ENCODE results near the gene NFXL1. TPM values are rescaled to one million over a fixed set of nuclear protein-coding genes. Genes with fewer than 3 reads are reported as not detected.

NFXL1 gene
- polyA plus RNA-seq, 1 donor (not counting 4 experiments of a cell fraction or from before 2014, with no cell fraction given): 16.5 TPM

DNA sequence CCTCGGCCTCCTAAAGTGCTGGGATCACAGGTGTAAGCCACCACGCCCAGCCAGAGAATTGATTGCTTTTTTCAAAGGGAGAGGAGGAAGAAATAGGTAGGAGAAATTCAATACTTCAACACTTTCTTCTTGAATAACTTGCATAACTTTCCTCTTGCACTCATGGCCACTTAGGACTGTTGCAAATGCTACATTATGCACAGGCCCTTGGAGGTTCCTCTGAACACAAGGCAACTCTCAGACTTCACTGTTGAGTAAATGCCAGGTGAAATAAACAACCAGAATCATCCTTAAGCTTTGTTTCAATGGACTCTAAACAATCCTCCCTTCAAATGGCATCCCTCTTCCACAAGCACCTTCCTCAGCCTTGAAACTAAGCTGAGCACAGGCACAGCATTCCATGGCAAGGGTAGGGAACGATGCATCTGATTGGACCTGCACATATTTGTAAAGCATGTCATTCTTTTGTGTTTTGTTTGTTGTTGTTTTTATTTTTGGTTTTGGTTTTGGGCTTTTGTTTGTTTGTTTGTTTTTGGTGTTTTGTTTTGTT, 104.7 kb downstream of the NFXL1 start:
- H3K9me3 ChIP-seq (ENCODE audit: control insufficient read depth, low read depth, low read length): no peaks in the 10 kb centered on the region
- H3K27me3 ChIP-seq (ENCODE audit: control insufficient read depth, extremely low read depth, insufficient read depth, low read length): no peaks in the 10 kb centered on the region
- H3K9ac ChIP-seq (ENCODE audit: control insufficient read depth, extremely low read depth, insufficient read depth, low read length): no peak overlapping the region
- DNase-seq (ENCODE audit: low read depth, low spot score) (no peak), FAIRE-seq (no peak)
- no peak for TF ChIP-seq EZH2 (IDR thresholded peaks at IDR 0.05; ENCODE audit: low read length)
- TF ChIP-seq, protein P1, sequence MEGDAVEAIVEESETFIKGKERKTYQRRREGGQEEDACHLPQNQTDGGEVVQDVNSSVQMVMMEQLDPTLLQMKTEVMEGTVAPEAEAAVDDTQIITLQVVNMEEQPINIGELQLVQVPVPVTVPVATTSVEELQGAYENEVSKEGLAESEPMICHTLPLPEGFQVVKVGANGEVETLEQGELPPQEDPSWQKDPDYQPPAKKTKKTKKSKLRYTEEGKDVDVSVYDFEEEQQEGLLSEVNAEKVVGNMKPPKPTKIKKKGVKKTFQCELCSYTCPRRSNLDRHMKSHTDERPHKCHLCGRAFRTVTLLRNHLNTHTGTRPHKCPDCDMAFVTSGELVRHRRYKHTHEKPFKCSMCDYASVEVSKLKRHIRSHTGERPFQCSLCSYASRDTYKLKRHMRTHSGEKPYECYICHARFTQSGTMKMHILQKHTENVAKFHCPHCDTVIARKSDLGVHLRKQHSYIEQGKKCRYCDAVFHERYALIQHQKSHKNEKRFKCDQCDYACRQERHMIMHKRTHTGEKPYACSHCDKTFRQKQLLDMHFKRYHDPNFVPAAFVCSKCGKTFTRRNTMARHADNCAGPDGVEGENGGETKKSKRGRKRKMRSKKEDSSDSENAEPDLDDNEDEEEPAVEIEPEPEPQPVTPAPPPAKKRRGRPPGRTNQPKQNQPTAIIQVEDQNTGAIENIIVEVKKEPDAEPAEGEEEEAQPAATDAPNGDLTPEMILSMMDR (optimal IDR thresholded peaks at IDR 0.05 in 1 of 3, IDR thresholded peaks at IDR 0.05 in 1 of 3, conservative IDR thresholded peaks at IDR 0.05 in 1 of 3; ENCODE audit: extremely low read depth in 1 of 3, insufficient read depth in 2 of 3, low read length in 3 of 3): no peak
- no peak overlapping the region for H3K4me3 ChIP-seq (ENCODE audit: control insufficient read depth in 2 of 3, extremely low read depth in 1 of 3, insufficient read depth in 2 of 3, low read depth in 1 of 3, low read length in 3 of 3)
- H3K4me1 ChIP-seq (ENCODE audit: control insufficient read depth, extremely low read depth, insufficient read depth, low read length): no peaks in the 10 kb centered on the region
- no peaks in the 10 kb centered on the region for H3K36me3 ChIP-seq (ENCODE audit: control insufficient read depth in 2 of 2, extremely low read depth in 1 of 2, insufficient read depth in 2 of 2, low read length in 2 of 2)
- no peak overlapping the region for H3K27ac ChIP-seq (ENCODE audit: control insufficient read depth, insufficient read depth, low read length)
- dilution Hi-C loops (cut with MboI; ENCODE audit: extremely low pct_ligation_motif_present, low sequenced_read_pairs): no loop called here
- H3K4me2 ChIP-seq (ENCODE audit: control insufficient read depth, extremely low read depth, insufficient read depth, low read depth, low read length): no peak overlapping the region
- no peak overlapping the region for H2AFZ ChIP-seq (ENCODE audit: control insufficient read depth, low read length)
- H3K9me1 ChIP-seq (ENCODE audit: control insufficient read depth, extremely low read depth, insufficient read depth, low read length): no peaks in the 10 kb centered on the region
- no peaks in the 10 kb centered on the region for H4K20me1 ChIP-seq (ENCODE audit: control insufficient read depth, extremely low read depth, insufficient read depth, low read length)
- H3K79me2 ChIP-seq (ENCODE audit: control insufficient read depth, insufficient read depth, low read length): no peaks in the 10 kb centered on the region

- H2AFZ ChIP-seq (ENCODE audit: control insufficient read depth, low read length): no peak overlapping the region
- H3K36me3 ChIP-seq (ENCODE audit: control insufficient read depth in 2 of 2, extremely low read depth in 1 of 2, insufficient read depth in 2 of 2, low read length in 2 of 2): no peaks in the 10 kb centered on the region
- FAIRE-seq (no peak), DNase-seq (ENCODE audit: low read depth, low spot score) (no peak)
- no peaks in the 10 kb centered on the region for H3K4me1 ChIP-seq (ENCODE audit: control insufficient read depth, extremely low read depth, insufficient read depth, low read length)
- no peaks in the 10 kb centered on the region for H4K20me1 ChIP-seq (ENCODE audit: control insufficient read depth, extremely low read depth, insufficient read depth, low read length)
- no peaks in the 10 kb centered on the region for H3K79me2 ChIP-seq (ENCODE audit: control insufficient read depth, insufficient read depth, low read length)
- H3K9me1 ChIP-seq (ENCODE audit: control insufficient read depth, extremely low read depth, insufficient read depth, low read length): no peaks in the 10 kb centered on the region
- H3K27me3 ChIP-seq (ENCODE audit: control insufficient read depth, extremely low read depth, insufficient read depth, low read length): no peaks in the 10 kb centered on the region
- no peak for TF ChIP-seq EZH2 (IDR thresholded peaks at IDR 0.05; ENCODE audit: low read length)
- TF ChIP-seq, protein P1 (optimal IDR thresholded peaks at IDR 0.05 in 1 of 3, IDR thresholded peaks at IDR 0.05 in 1 of 3, conservative IDR thresholded peaks at IDR 0.05 in 1 of 3; ENCODE audit: extremely low read depth in 1 of 3, insufficient read depth in 2 of 3, low read length in 3 of 3): no peak
- no peak overlapping the region for H3K4me2 ChIP-seq (ENCODE audit: control insufficient read depth, extremely low read depth, insufficient read depth, low read depth, low read length)
- no peak overlapping the region for H3K9ac ChIP-seq (ENCODE audit: control insufficient read depth, extremely low read depth, insufficient read depth, low read length)
- dilution Hi-C loops (cut with MboI; ENCODE audit: extremely low pct_ligation_motif_present, low sequenced_read_pairs): no loop called here
- no peak overlapping the region for H3K27ac ChIP-seq (ENCODE audit: control insufficient read depth, insufficient read depth, low read length)
- H3K9me3 ChIP-seq (ENCODE audit: control insufficient read depth, low read depth, low read length): no peaks in the 10 kb centered on the region
- H3K4me3 ChIP-seq (ENCODE audit: control insufficient read depth in 2 of 3, extremely low read depth in 1 of 3, insufficient read depth in 2 of 3, low read depth in 1 of 3, low read length in 3 of 3): no peak overlapping the region
Observed at GRCh38 chr4:47804598-47804997, 109.8 kb downstream of the NFXL1 start.
